ENCODE measurements around the gene DTX4.

DTX4 gene

DNA sequence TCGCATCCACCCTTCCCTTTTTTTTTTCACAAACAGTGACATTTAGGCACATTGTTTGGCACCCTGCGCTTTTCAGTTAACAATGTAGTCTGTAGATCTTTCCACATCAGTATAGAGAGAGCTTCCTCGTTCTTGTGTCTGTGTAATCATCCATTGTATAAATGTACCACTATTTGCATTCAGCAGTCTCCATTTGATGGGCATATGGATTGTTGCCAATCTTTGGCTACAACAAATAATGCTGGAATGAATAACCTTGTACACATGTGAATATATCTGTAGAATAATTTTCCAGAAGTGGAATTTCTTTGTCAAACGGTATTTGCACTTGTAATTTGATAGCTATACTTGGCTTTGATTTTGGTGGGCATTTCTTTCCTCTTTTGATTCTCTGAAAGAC is 23.7 kb downstream of the DTX4 start:
- Mint-ChIP-seq H3K9me3 (peaks cover 10% of the 10 kb centered on the region), H3K4me1 (ENCODE audit: low read depth) (peaks cover 27% of the 10 kb centered on the region), H3K4me3 (no peak overlapping the region), H3K36me3 (ENCODE audit: low read depth) (peaks cover 20% of the 10 kb centered on the region), H3K27ac (no peak overlapping the region), H3K27me3 (peaks cover 15% of the 10 kb centered on the region)

GRCh38 chr11:59196777-59197176 is 24.8 kb downstream of the DTX4 start:
- Mint-ChIP-seq H3K9me3 (peaks cover 10% of the 10 kb centered on the region), H3K27ac (no peak overlapping the region), H3K4me1 (ENCODE audit: low read depth) (peaks cover 37% of the 10 kb centered on the region), H3K36me3 (ENCODE audit: low read depth) (peaks cover 20% of the 10 kb centered on the region), H3K27me3 (peaks cover 17% of the 10 kb centered on the region), H3K4me3 (no peak overlapping the region)

- no peak overlapping the region for H3K27ac Mint-ChIP-seq
- peaks cover 39% of the 10 kb centered on the region for H3K4me1 Mint-ChIP-seq (ENCODE audit: low read depth)
- H3K4me3 Mint-ChIP-seq = no peak overlapping the region
- H3K36me3 Mint-ChIP-seq (ENCODE audit: low read depth) = peaks cover 20% of the 10 kb centered on the region
- H3K9me3 Mint-ChIP-seq = peaks cover 10% of the 10 kb centered on the region
- H3K27me3 Mint-ChIP-seq = peaks cover 19% of the 10 kb centered on the region
These were observed 26.1 kb downstream of the DTX4 start for GRCh38 chr11:59197991-59198390.

DNA sequence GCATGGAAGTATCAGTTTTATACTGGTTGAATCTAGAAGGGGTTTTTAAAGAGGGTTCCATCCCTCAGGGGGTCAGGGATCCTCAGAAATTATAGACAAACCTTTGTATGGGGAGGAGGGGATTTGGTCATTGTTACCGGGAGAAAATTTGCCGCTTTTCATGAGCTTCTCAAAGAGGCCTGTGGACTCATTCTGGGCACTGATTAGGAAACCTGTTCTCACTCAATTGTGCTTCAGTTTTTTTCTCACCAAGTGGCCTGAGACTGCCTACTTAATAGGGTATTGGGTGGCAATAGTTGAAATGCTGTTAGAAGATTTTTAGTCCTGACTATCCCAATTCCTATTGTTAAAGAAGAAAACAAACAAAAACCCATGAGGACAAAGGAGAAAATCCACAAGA is 26.8 kb downstream of the DTX4 start:
- peaks cover 39% of the 10 kb centered on the region for H3K4me1 Mint-ChIP-seq (ENCODE audit: low read depth)
- H3K27ac Mint-ChIP-seq = no peak overlapping the region
- H3K36me3 Mint-ChIP-seq (ENCODE audit: low read depth) = peaks cover 20% of the 10 kb centered on the region
- peaks cover 21% of the 10 kb centered on the region for H3K27me3 Mint-ChIP-seq
- H3K9me3 Mint-ChIP-seq = peaks cover 10% of the 10 kb centered on the region
- H3K4me3 Mint-ChIP-seq = no peak overlapping the region

DNA sequence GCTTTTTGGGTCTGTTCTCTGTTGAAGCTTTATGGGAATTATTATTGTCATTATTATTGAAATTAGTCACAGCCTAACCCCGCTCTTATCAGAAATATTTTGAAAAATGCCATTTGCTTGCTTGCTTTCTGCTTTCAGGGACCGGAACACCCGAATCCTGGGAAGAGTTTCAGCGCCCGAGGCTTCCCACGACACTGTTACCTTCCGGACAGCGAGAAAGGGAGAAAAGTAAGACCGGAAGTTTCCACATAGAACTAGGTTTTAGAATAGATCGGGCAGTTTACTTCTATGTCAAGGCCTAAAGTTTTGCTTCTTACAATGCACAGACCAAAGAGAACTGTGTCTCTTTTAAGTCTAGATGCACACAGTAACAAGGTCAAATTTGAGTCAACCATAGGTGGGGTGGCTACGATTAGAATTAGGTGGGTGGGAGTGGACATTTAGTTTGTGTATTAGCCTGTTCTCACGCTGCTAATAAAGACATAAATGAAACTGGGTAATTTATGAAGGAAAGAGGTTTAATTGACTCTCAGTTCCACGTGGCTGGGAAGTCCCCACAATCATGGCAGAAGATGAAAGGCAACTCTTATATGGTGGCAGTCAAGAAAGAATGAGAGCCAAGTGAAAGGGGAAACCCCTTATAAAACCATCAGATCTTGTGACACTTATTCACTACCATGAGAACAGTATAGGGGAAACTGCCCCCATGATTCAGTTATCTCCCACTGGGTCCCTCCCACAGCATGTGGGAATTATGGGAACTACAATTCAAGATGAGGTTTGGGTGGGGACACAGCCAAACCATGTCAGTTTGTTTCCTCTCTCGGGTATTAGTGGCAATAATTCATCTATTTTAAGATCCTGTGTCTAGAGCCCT is 27.9 kb downstream of the DTX4 start:
- H3K4me1 Mint-ChIP-seq (ENCODE audit: low read depth) = peaks cover 39% of the 10 kb centered on the region
- peak overlapping the region; percentile 62 for H3K27ac Mint-ChIP-seq
- peaks cover 20% of the 10 kb centered on the region for H3K36me3 Mint-ChIP-seq (ENCODE audit: low read depth)
- H3K9me3 Mint-ChIP-seq = peaks cover 10% of the 10 kb centered on the region
- H3K27me3 Mint-ChIP-seq = peaks cover 21% of the 10 kb centered on the region
- H3K4me3 Mint-ChIP-seq = no peak overlapping the region

- Mint-ChIP-seq H3K27ac (no peak overlapping the region), H3K9me3 (peaks cover 10% of the 10 kb centered on the region), H3K27me3 (peaks cover 21% of the 10 kb centered on the region), H3K4me1 (ENCODE audit: low read depth) (peaks cover 39% of the 10 kb centered on the region), H3K36me3 (ENCODE audit: low read depth) (peaks cover 20% of the 10 kb centered on the region), H3K4me3 (no peak overlapping the region)
These were observed 28.5 kb downstream of the DTX4 start for GRCh38 chr11:59200423-59200746.

DNA sequence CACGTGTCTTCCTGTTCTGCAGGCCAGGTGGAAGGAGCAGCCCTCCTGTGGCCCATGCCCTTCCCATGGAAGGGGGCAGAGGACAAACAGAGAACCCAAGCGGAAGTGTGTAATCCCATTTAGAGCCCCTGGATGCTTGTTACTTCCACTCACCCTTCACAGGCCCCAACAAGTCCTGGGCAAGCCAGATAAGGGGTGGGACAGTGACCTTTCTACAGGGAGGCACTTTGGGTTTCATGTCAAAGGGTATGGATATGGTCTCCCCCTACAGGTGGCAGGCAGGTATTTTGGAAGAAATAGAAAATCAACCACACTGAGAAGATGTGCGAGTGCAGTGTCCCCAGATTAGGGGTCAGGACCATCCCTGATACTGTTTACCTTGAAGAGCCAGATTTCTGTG is 29.4 kb downstream of the DTX4 start:
- Mint-ChIP-seq H3K4me1 (ENCODE audit: low read depth) (peaks cover 39% of the 10 kb centered on the region), H3K27ac (no peak overlapping the region), H3K36me3 (ENCODE audit: low read depth) (peaks cover 20% of the 10 kb centered on the region), H3K4me3 (no peak overlapping the region), H3K9me3 (peaks cover 10% of the 10 kb centered on the region), H3K27me3 (peaks cover 21% of the 10 kb centered on the region)

GRCh38 chr11:59204746-59205145 is 32.8 kb downstream of the DTX4 start:
- peaks cover 16% of the 10 kb centered on the region for H3K27me3 Mint-ChIP-seq
- no peak overlapping the region for H3K4me3 Mint-ChIP-seq
- H3K36me3 Mint-ChIP-seq (ENCODE audit: low read depth) = peaks cover 2% of the 10 kb centered on the region
- H3K9me3 Mint-ChIP-seq = peaks cover 2% of the 10 kb centered on the region
- peaks cover 51% of the 10 kb centered on the region for H3K4me1 Mint-ChIP-seq (ENCODE audit: low read depth)
- no peak overlapping the region for H3K27ac Mint-ChIP-seq

GRCh38 chr11:59205648-59206047 is 33.7 kb downstream of the DTX4 start:
- Mint-ChIP-seq H3K4me3 (no peak overlapping the region), H3K27me3 (peaks cover 25% of the 10 kb centered on the region), H3K9me3 (no peaks in the 10 kb centered on the region), H3K27ac (no peak overlapping the region), H3K36me3 (ENCODE audit: low read depth) (no peaks in the 10 kb centered on the region), H3K4me1 (ENCODE audit: low read depth) (peaks cover 43% of the 10 kb centered on the region)

- Mint-ChIP-seq H3K36me3 (ENCODE audit: low read depth) (no peaks in the 10 kb centered on the region), H3K27me3 (peaks cover 31% of the 10 kb centered on the region), H3K9me3 (no peaks in the 10 kb centered on the region), H3K27ac (no peak overlapping the region), H3K4me1 (ENCODE audit: low read depth) (peaks cover 35% of the 10 kb centered on the region), H3K4me3 (no peak overlapping the region)
These were observed 34.7 kb downstream of the DTX4 start for GRCh38 chr11:59206635-59207034.

GRCh38 chr11:59207988-59208451 is 36.1 kb downstream of the DTX4 start:
- Mint-ChIP-seq H3K27me3 (peaks cover 36% of the 10 kb centered on the region), H3K27ac (peak overlapping the region; percentile 79), H3K36me3 (ENCODE audit: low read depth) (no peaks in the 10 kb centered on the region), H3K4me1 (ENCODE audit: low read depth) (peaks cover 32% of the 10 kb centered on the region), H3K4me3 (peak overlapping the region; percentile 65), H3K9me3 (no peaks in the 10 kb centered on the region)

- H3K4me1 Mint-ChIP-seq (ENCODE audit: low read depth) = peaks cover 36% of the 10 kb centered on the region
- peaks cover 35% of the 10 kb centered on the region for H3K27me3 Mint-ChIP-seq
These were observed 37.0 kb downstream of the DTX4 start for GRCh38 chr11:59208956-59209355.

GRCh38 chr11:59212222-59212621 is 40.3 kb downstream of the DTX4 start:
- Mint-ChIP-seq H3K36me3 (ENCODE audit: low read depth) (no peaks in the 10 kb centered on the region), H3K4me1 (ENCODE audit: low read depth) (peaks cover 42% of the 10 kb centered on the region), H3K27ac (peak overlapping the region; percentile 55), H3K27me3 (peaks cover 40% of the 10 kb centered on the region), H3K4me3 (peak overlapping the region; percentile 67), H3K9me3 (no peaks in the 10 kb centered on the region)

More at GRCh38 chr11:59208956-59209355, 37.0 kb downstream of the DTX4 start:
- Mint-ChIP-seq H3K4me3 (peak overlapping the region; percentile 65), H3K36me3 (ENCODE audit: low read depth) (no peaks in the 10 kb centered on the region), H3K27ac (peak overlapping the region; percentile 79), H3K9me3 (no peaks in the 10 kb centered on the region)

DNA sequence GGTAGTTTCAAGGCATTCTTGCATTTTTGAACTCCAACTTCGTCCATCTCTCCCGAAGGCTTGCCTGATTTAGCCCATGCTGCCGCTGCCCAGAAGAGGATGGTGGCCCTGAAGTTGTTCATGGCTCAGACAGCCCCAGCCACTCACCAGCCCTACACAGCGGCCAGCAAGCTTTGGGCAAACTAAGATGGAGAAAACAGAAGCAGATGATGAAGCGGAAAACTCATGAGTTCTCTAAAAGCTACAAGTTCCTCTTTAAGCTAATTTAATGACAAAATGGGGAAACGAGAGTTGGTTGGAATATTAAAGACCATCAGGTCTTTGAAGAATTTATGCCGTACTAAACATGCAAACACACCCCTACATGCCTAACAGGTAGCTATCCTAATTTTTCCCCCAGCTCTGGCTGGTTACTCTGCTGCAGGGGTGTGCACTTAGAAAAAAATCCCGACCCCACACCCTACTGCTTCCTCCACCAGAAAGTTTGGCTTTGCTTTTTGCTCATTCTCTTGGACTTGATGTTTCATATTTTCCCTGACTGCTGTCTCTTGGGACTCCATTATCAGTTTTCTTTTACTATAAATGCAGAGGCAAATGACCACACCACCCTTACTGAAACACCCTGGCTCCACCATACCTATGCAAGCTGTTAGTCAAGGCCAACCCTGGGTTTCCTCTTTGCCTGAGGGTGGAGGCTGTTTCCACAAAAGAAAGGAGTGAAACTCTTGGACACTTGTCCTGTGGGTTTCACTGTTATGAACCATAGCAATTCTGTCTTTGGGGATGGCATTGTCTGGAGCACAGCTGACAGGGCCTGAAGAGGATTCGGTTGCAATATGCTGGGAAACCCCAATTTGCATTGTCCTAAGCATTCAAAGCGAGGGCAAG is 41.1 kb downstream of the DTX4 start, which contains the start of gene MPEG1:
Gene MPEG1 (minus strand): TSS at position 184 of the 888 bp plus-strand sequence. CDS start 62 bp downstream, at position 122.
- H3K9me3 Mint-ChIP-seq = no peaks in the 10 kb centered on the region
- peak within 1 kb of the TSS; percentile 55 for H3K27ac Mint-ChIP-seq
- H3K4me3 Mint-ChIP-seq = peak within 1 kb of the TSS; percentile 67
- H3K4me1 Mint-ChIP-seq (ENCODE audit: low read depth) = peaks cover 41% of the 10 kb centered on the region
- no peaks in the 10 kb centered on the region for H3K36me3 Mint-ChIP-seq (ENCODE audit: low read depth)
- peaks cover 43% of the 10 kb centered on the region for H3K27me3 Mint-ChIP-seq
